Measurements from ENCODE around the gene ADGRL3.

Gene ADGRL3

DNA sequence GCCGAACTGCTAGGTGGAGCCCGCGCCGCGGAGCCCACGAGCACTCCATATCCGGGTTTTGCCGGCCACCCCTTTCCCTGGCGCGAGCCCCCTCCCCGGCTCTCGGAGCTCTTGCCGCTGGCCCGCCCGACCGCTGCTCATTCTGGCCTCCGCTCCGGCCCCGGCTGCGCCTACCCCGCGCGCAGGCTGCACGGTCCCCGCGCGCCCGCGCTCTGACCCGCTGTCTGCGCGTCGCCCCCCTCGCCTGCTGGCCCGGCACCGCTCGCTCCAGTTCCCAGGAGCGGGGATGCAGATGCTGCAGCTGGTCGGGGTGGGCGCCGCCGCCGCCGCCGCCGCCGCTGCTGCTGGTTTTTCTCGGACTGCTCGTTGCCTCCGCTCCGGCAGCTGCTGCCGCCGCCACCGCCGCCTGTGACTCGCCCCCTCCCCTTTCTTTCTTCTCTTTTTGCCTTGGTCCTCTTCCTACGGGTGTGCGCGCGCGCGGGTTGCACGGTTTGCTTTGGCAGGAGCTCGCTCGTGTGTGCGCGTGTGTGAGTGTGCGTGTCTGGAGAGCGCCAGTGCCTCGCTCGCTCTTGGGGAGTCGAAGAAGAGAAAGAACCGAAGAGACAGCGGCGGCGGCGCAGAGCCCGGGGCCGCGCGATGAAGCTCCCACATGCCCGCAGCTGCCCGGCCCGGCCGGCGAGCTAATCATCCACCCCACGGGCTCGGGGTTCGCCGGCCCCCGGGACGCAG lies at the start of gene ADGRL3:
Gene ADGRL3, plus strand, starts transcription at position 140 of the 729 bp plus-strand sequence.
- no peak for DNase-seq

DNA sequence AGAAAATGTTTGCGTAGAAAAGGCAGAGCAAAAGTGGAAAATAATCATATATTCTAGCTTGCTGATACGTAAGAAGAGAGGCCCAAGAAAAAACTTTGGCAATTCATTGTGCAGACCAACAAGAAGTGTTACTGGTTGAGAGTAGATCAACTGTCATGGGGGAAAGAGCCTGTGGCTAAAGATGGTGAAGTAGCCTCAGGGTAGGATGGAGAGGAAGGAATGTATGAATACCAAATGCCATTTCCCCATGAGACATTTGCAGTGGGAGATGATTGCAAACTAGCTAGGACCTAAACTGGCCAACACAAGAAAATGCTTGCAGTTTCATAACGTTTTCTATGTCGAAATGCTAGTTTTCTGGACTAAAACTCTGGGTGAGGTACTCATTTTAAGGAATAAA lies 47.7 kb upstream of the ADGRL3 start:
- no peak for DNase-seq

DNA sequence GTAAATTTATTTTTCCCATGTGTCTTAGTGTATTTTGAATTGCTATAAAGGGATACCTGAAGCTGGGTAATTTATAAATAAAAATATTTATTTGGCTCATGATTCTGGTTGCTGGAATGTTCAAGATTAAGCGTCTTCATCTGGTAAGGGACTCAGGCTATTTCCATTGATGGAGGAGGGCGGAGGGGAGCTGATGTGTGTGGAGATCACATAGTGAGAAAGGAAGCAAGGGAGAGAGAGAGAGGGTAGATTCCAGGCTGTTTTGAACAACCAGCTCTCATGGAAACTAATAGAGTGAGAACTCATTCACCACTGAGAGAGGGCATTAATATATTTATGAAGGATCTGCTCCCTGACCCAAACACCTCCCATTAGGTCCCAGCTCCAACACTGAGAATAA lies 39.6 kb upstream of the ADGRL3 start:
- DNase-seq: no peak

DNA sequence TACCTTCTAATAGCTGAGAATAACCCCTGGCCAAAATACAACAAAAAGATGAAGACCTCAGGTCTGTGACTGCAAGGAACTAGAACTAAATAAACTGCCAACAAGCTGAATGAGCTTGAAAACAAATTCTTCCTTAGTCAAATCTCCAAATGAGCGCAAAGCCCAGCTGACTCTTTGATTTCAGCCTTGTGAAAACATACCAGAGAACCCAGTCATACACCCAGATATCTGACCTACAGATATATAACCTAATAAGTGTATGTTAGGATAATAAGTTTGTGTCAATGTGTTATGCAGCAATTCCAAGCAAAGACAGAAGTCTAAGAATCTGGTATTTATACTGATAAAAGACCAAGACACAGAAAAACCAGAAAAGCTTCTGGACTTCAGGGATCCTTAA lies 38.0 kb upstream of the ADGRL3 start:
- DNase-seq: no peak

DNA sequence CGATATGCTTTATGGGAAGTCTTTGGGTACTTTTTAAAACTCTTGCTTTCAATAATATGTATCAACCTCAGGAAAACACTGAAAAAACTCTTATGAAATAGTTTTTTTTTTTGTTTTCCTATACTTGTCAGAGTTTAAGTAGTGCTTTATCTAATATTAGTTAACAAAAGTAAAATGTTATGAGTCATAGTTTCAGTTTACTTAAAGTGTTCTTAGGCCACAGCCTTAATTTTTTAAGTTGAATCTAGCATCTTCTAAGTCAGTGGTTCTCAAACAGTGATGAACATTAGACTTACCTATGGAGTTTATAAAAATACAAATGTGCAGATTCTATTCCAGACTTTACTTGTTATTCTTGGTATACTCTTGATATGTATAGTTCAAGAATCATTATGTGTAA lies 26.3 kb upstream of the ADGRL3 start:
- no peak for DNase-seq

DNA sequence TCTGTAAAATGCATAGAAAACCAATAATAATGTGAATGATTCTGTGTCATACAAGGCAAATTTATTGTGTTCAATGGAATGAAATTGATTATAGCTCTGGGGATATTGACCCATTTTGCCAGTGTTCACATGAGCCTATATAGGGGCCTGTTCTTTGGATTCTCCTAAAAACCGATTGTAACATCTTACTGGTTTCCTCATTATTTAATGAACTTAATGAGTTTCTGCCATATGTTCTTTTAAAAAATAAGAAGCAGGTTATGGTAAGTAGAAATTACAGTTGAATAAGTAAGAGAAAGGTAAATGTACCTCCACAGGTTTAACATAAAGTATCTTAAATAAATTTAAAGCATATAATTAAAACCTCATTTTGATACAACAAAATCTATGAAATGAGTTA lies 24.6 kb upstream of the ADGRL3 start:
- DNase-seq: no peak

DNA sequence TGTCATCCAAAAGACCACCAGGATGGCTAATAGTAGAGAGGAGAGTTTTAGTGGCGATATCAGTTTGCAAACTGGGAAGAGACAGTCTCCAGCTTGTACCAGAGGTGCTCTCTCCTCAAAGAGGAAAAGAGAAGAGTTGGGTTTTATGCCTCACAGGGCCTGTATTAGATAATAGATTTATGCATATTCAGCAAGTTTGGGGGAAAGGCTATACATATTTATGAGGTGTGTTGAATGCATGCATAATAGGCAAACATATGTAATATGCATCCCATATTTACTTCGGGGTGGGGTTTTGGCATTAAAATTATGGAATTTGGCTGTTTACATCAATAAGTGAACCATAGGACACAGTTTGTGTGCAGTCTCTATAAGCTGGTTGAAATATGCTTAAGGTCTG lies 22.8 kb upstream of the ADGRL3 start:
- DNase-seq: no peak

DNA sequence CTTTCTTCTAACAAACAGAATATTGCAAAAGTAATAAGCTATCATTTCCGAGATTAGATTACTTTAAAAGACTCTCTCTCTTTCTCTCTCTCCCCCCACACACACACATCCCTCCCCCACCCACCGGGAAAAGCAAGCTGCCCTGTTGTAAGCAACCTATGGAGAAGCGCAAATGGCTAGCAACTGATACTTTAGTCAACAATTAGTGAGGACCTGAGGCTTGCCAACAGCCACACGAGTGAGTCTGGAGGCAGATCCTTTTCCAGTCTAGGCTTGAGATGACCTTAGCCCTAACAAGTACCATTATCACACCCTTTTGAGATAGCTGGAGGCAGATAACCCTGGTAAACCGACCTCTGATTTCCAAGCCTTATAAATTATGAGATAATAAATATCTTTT lies 19.7 kb upstream of the ADGRL3 start:
- DNase-seq: no peak

DNA sequence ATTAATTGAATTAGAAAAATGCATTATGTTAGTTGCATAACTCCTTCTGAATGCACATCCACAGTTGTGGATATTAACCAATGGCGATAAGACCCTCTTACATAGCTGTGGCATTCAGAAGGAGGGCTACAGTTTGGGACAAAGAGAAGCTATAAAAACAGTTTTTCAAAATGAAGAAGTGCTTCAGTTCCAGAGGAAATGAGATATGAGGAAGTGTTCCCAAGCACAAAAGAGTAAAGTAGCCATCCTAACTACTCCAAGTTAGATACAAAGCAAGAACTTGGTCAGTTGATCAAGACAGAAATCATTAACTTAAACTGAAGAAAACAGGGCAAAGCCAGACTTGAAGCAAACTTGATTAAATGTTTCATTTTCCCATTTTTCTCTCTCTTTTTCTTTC lies 17.2 kb upstream of the ADGRL3 start:
- no peak for DNase-seq

DNA sequence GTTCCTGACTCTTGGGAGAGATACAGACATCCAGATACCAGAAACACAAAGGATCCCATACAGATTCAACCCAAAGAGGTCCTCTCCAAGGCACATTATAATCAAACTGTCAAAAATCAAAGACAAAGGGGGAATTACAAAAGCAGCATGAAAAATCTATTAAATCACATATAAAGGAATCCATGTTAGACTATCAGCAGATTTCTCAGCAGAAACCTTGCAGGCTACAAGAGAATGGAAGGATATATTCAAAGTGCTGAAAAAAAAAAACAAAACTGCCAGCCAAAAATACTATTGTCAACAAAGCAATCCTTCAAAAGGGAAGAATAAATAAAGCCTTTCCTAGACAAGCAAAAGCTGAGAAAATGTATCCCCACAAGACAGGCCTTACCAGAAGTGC lies 14.8 kb upstream of the ADGRL3 start:
- DNase-seq: no peak

DNA sequence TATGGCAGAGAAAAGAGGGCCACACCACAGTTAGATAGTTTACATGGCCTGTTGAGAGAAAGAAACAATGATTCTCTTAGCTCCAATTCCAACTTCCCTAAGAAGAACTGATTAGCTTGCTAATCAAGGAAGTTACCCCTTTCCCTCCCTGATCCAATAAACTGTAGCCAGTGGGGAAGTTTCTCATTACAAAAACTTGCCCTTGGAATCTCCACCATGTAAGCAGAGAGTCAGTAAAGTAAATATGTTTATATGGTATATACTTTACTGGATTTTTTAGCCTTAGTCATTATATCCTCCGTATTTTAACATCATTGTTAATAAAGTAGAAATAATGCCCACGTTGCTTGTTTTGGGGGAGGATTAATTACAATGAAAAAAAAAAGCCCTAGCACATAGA lies 7.7 kb upstream of the ADGRL3 start:
- no peak for DNase-seq

DNA sequence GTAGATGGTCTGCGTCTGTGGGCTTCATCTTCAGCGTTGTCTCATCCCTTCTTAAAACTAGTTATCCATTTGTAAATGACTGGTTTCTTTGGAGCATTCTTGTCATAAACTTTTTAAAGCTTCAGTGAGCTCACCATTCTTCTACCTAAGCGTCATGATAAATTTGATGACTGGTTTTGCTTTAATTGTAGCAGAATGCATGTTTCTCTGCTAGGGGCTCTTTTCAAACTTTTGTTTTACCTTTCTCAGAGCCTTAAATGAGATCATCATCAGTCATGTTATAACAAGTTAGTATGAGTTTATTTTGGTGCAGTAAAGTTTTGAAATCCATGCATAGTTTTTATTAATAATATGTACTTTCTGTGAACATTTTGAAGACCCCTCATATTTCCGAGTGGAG lies 6.3 kb upstream of the ADGRL3 start:
- no peak for DNase-seq

DNA sequence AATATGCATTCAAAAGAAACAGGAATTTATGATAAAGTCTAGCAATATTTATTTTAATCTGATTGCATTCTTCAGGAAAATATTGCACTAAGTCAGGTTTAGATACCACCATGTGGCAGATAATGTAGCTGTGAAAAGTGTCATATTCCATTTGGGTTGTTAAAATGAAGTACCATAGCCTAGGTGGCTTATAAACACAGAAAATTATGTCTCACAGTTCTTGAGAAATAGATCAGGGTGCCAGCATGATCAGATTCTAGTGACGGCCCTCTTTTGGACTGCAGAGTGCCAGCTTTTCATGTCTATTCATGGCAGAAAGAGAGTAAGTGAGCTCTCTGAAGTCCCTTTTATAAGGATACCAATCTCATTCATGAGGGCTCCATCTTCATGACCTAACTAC lies 5.6 kb upstream of the ADGRL3 start:
- no peak for DNase-seq

DNA sequence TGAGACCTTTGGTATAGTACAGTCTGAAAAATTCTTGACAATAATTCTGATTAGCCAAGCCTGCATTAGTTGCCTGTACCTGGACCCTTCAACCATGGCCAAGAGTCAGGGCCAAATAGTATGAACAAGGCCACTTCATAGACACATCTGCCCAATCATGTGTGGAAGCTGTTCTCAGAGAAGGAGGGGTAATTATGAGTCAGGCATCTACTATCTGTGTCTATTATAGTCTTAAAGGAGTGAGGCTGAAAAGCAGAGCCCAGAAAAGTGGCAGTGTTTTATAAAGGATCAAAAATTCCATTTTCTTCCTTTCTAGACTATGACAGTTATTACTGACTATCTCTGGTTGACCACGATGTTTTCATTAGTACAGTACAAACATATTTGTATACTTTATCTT lies 5.0 kb upstream of the ADGRL3 start:
- DNase-seq: no peak

DNA sequence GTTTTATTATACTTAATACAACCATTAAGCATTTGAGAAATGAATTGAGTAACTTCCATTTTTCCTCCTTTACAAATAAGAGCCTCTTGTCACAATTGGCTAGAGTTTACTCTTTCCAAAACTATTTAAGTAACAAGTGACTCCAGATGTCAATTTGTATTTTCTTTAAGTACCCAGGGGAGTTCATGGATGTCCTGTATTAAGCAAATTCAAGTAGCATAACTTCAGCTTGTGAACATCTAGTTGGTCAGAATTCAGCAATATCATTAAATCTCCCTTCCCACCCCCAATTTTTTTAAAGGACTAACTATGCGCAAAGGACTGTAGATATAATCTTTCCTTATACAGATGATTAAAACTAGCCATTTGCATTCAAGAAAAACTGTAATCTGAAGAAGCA lies 1.4 kb upstream of the ADGRL3 start:
- no peak for DNase-seq

DNA sequence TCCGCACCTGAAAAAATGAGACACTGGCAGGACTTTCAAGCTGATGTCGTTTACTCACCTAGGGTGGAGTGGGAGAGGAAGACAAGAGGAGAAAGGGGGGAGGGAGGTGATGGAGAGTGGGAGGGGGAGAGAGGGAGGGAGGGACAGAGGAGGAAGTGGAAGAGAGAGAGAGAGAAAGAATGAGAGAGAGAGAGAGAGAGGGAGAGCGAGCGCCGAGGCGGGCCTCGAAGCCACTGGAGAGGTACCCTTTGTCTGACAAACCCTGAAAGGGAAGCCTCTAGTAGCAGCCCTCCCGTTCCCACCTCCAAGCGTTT lies 296 bp upstream of the ADGRL3 start:
- DNase-seq: no peak

DNA sequence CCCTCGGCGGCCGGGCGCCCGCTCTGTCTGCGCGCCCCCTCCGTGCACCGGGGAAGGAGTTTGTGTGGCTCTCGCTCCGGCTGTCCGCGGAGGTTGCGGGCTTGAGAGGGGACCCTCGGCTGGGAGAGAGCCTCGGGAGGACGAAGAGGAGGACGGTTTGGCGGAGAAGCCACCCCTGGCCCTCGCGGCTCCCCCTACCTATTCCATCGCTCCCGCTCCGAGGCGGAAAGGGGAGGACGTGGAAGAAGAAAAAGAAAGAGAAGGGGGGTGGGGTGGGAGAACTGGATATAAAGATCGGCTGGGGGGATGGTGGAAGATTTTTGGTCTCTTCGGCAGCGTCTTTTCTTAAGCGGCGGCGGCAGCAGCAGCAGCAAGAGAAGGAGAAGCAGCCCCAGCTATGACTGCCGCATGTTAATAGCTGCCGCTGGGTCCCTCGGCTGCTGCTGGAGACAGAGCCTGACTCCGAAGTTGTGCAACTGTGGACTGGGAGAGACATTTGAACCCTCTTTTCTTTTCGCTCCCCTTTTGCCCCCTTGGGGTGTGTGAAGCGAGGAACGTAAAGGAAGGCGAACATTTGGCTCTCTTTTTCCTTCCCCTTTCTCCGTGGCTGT lies 895 bp downstream of the ADGRL3 start:
- DNase-seq: no peak

DNA sequence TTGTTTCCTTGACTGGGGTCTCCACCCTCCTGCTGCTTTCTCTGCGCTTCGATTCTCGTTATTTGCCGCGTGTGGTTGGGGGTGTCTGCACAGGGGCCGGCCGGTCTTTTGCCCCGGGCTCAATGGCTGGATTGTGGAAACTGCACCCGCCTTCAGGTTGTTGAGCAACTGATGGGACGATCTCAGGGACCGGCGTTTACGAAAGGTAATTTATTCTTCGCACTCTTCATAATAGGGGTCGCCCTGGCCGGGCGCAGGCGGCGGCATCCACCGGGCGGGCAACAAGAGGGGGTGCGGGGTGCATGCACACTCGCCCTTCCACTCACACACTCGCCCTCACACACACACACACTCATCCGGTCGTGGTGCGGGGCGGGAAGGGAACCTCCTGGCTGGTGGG lies 1.4 kb downstream of the ADGRL3 start:
- no peak for DNase-seq

DNA sequence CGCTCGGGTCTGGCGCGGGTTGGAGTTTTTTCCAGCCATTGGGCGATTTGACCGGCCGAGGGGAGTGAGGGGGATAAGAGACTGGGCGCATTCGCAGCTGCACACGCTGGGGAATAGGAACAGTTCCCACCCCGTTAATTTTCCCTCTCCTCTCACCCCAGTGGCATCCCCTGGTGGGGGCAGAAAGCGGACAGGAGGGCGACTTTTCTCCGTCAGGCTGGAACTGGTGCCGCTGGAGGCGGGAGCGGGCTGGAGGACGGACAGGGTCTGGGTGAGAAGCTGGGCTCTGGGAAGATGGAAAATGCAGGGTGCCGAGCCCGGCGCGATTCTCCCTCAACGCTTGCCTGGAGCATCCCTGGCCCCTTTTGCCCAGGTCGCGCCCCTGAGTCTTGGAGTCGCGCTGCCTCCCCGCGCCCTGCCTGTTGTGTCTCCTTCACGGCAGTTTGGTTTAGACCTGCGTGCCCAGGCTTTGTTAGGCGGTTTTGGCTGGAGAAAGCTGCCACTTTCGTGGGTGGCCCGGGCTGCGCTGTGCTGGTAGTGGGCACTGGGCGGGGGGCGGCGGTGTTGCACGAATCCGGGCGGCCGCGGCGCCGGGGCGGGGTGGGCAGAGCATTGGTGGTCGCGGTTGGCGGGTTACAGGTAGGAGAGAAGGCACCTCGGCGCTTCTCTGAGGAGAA lies 2.0 kb downstream of the ADGRL3 start:
- DNase-seq: no peak

DNA sequence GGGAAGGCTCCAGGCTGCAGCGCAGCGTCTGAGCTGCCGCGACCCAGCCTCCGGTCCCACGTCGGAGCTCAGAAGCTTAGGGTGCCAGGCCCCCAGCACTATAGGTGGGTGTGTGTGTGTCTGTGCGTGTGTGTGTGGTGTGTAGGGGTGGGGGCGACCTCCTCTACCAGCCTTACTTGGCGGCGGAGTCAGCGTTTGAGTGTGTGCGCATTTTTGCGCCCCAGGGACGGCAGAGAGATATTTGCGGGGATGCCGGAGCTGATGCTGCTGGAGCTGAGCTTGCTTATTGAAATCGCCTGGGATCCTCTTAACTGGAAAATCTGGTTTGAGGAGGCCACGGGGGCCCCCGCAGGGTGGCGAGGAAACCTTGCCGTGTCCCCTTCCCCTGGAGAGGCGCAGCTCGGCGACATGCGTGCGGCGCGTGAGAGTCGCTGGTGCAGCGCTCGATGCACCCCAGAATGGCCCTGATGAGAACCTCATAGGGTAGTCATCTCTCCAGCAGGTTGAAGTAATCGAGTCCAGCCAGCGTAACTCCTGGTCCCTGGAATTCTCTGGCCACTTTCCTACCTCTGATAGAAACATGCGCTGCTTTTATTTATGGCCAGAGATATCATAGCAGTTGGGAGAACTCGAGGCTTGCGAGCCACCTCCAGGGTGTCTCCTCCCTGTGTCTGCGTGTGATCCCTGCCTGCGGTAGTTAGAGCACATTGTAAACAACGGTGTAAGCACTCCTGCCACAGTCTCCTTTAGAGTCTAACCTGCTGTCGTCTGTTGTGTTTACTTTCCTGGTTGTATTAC lies 2.7 kb downstream of the ADGRL3 start:
- no peak for DNase-seq

DNA sequence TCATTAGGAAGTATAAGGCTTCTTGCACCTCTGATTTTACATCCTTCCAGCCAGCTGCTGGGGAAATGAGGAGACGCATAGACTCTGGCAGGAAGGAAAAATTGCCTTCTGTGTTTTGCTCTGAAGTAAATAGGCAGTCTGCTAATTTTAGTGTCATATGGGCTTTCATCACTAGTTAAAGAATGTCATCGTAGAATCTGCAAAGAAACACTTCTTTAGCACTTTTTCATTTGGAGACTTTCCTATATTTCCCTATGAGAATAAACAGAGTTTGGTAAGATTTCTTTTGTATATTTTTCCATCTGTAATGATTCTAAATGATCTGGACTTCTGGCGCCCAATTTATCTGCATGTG lies 3.3 kb downstream of the ADGRL3 start:
- no peak for DNase-seq

DNA sequence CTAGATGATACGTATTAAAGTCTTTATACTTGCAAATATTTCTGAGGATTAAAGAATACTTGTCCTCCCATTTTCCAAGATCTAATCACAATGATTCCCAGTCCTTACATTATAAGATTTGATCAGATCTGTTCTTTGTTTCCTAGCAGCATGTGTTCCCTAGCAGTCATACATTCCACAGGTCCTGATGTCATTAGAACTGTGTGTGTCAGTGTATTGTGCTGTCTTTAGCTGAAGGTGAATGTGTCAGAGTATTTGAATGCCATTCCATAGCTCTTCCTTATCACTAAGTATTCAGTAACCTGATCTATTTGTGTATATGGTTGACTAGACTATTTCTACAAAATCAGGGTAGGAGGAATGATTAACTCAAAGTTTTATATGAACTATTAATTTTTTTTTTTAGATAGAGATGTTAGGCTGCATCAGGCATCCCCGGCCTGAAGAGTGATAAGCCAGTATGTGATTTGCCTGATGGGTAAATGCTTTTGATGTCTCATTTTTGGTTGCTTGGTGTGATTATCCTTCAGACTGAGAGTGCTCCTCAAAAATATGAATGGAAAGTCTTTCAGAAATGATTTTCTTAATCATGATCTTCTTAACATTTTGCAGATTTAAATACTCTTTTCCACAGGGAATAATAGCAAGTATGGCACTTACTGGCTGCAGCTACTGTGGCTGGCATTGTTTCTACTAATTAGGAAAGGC lies 4.4 kb downstream of the ADGRL3 start:
- DNase-seq: no peak

DNA sequence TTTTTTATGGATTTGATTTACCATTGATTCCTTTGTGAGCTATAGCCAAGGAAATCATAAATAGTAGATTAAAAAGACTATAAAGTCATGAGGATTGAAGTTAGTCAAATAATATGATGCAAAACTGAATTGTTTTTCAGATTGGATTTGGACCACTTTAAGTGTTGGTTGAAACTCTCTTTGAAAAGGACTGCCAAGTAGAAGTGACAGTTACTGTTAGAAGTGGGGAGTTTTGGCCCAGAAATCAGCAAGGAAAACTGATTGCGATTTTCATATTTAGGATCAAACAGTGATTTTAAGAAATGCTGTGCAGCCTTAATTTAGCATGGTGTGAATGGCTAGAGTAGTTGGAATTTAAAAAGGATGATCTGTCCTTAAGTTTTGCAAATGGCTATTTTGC lies 4.9 kb downstream of the ADGRL3 start:
- DNase-seq: no peak
